Cardiac fibroblast (primary cell): Measurements from ENCODE around the gene NLGN1.

Experiments
- DNase-seq, 2 donors: peaks; one replicate each; pipeline versions ENCODE4 v3.0.0 to v3.0.0-alpha.2; 2010; ENCODE audit warnings: low read depth in 2 of 2
- H3K4me3 ChIP-seq, 2 donors: replicated peaks in 1 of 2; 1 replicate in 1 of 2; 2 replicates in 1 of 2; pipeline ENCODE4 v1.5.1; 2011; ENCODE audit warnings: low read depth in 2 of 2, low read length in 2 of 2, mild to moderate bottlenecking in 2 of 2, moderate library complexity in 1 of 2
- TF ChIP-seq, protein P1 (sequence below): IDR thresholded peaks from one replicate; pipeline ENCODE4 v1.5.1; 2011; ENCODE audit warnings: low read depth, mild to moderate bottlenecking, low read length, inconsistent platforms

Gene NLGN1

DNA sequence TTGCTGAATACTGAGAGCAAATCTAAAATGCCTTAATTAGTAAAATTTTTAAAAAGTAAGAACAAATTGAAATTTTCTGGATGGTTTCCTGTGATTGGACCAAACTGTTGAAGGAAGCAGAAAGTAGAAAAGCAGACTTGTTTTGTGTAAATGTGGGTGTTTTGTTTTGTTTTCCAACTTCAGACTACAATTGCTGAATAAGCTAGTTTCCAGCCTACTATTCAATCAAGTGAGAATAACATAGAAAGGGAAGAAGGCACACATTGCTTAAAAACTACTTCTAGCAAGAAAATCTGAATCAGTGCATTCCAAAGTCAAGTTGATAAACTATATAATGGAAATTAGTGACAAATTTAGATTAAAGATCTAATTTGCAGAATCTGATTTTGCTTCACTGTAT lies 519.3 kb downstream of the NLGN1 start:
- H3K4me3 ChIP-seq = no peak overlapping the region
- TF ChIP-seq, protein P1, sequence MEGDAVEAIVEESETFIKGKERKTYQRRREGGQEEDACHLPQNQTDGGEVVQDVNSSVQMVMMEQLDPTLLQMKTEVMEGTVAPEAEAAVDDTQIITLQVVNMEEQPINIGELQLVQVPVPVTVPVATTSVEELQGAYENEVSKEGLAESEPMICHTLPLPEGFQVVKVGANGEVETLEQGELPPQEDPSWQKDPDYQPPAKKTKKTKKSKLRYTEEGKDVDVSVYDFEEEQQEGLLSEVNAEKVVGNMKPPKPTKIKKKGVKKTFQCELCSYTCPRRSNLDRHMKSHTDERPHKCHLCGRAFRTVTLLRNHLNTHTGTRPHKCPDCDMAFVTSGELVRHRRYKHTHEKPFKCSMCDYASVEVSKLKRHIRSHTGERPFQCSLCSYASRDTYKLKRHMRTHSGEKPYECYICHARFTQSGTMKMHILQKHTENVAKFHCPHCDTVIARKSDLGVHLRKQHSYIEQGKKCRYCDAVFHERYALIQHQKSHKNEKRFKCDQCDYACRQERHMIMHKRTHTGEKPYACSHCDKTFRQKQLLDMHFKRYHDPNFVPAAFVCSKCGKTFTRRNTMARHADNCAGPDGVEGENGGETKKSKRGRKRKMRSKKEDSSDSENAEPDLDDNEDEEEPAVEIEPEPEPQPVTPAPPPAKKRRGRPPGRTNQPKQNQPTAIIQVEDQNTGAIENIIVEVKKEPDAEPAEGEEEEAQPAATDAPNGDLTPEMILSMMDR = no peak

DNA sequence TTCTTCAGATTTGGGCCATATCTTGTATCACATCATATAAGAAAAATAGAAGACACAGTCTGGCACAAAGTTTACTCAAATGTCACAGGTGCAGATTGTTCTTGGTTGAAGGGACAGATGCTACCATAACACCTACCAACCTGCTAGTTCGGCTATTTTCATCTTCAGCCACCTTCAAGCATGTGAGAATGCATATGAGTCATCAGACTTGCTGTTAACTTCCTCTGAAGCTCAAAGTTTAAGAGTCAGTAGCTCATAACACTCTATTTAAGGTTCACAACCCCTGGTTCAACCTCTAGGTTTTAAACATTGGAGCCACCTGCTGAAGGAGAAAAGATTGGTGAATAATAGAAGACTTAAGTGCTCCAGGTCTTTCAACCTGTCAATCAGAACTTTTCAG lies 522.8 kb downstream of the NLGN1 start:
- no peak overlapping the region for H3K4me3 ChIP-seq
- peak in 1 of 2 donors; percentile 12 for DNase-seq
- TF ChIP-seq, protein P1 = no peak

More for the DNA sequence above, 519.3 kb downstream of the NLGN1 start:
- no peak for DNase-seq

DNA sequence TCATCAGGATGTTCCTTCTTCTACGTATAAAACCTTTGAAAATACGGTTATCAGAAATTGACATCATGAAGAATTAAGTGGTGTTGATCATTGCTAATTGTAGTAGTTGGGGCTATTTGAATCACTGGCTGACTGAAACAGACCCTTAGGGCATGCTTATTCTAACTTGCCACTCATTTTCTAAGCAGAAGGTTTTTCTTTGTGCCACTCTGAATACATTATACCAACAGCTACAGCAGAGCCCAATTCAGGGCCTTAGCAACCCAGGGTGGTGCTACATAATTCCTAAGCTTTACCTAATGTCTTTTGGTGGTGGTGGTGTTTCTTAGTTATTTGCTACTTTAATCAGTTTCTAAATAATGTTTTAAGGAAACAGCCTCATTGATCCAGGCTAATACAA lies 524.2 kb downstream of the NLGN1 start:
- DNase-seq = no peak
- H3K4me3 ChIP-seq = no peak overlapping the region
- TF ChIP-seq, protein P1 = no peak

DNA sequence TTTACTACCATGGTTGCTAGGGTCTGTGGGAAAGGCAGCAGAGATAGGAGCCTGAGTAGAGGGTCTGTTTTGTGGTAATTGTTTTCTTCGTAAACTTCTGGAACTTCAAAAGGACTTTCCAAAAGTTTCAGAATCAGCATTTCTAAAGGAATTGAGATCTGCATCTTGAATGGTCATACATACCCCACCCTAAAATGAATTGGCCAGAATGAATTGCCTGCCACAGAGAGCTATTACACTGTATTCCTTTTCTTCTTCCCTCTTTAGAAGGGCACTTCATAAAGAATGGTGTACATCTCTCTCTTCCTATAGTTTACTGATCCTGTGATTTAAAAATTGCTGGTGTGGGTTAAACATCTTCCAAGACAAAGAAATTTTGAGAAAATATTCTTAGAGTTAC lies 525.7 kb downstream of the NLGN1 start:
- H3K4me3 ChIP-seq = no peak overlapping the region
- TF ChIP-seq, protein P1 = no peak
- no peak for DNase-seq

DNA sequence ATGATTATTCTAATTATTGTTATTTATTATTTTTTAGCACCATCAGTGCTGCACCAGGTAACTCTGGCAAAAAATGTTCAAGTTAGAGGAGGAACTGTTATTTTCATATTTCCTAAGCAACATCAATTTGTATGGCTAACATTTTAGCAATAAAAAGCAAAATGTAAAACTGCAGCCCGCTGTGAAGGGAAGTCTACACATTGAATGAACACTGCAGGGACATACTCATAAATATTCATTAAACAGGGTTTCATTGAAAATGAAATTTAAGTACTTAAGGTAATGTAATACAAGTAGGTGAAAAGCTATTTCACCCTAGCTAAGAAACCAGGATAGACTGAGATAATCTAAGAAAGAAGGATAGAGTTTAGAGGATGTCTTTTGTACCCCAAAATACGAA lies 532.7 kb downstream of the NLGN1 start:
- TF ChIP-seq, protein P1 = no peak
- no peak overlapping the region for H3K4me3 ChIP-seq
- DNase-seq = no peak

DNA sequence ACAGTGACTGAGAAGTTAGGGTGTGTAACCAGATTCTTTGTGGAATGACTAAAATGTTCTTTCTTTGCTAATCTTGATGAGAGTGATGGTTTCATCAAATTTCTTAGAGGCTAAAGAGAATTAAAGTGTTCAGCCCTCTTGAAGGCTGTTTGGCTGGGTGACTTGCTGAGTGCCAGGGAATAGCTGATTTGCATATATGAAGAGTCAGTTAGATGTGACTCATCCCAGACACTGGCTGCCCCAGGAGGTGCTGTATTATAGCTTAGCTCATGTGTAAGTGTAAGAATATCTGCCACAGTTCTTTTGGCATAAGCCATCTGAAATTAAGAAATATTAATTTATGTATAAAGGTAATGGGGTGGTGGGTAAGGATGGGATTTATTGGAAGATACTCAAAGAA lies 535.1 kb downstream of the NLGN1 start:
- TF ChIP-seq, protein P1 = no peak
- peak; percentile 29 to 71 for DNase-seq
- no peak overlapping the region for H3K4me3 ChIP-seq

DNA sequence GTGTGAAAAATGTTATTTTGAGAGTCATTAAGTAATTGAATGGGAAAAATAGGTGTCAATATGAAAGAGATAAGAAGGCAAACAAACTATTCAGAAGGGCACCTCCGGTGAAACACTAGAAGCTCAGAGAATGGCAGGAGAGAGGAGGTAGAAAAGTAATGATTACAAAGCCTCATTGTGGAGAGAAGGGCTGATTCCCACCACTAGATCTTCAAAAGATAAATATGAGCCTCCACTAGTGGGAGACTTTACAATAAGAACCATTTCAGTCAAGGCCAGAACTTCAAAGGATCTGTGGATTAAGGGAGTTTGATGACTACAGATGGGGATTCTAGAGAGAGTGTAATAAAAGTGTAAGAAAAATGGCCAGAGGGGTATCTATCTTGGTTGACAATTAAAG lies 535.6 kb downstream of the NLGN1 start:
- TF ChIP-seq, protein P1 = no peak
- H3K4me3 ChIP-seq = no peak overlapping the region
- no peak for DNase-seq
